T-helper 2 cell treated with Interferon-gamma antibody and Interleukin-4, amounts not matched to agents 100 ng/mL and 5 ng/mL, for 36 hours (primary cell): ENCODE data around the gene B3GALT6. TPM values are rescaled to one million over a fixed set of nuclear protein-coding genes. Genes with fewer than 3 reads are reported as not detected.

Experiments used
- intact Hi-C: fragments of 100-400 bp; cut with micrococcal nuclease; formaldehyde crosslinking; loops from one replicate; pipeline ENCODE4 v1.15.1; 2023
- total RNA-seq: library from RNA; stranded (reverse); gene quantifications from 2 replicates; pipeline ENCODE4 v1.2.3, GENCODE V29; 2022

The B3GALT6 gene
- total RNA-seq, 1 donor from 2014 or later, result 27.1 TPM

DNA sequence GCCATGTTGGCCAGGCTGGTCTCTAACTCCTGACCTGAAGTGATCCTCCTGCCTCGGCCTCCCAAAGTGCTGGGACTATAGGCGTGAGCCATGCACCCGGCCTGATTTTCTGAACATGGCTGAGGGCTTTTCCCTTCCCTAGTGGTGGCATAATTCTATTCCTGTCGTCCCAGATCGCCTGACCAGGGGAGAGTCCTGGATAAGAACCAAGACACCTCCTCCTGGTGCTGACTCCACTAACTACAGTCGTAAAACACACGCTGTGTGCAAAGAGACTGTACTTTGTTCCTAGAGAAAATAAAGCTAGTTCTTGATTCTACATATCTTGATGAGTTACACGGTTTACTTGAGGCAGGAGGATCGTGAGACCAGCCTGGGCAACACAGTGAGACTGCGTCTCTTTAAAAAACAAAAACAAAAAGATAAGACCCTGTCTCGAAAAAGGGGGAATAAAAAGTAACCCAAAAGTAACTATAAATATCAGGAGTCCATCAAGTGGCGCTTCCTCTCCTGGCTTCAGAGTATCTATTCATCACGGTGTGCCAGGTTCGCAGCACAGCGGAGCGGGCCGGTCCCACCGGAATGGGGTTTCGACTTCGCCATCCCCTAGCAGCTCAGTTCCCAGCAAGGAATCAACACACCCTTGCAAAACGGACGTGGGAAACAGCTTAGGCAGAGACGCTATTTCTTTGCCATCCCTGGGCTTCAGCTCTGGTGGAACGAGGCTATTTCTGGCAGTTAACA lies 1.2 kb upstream of the B3GALT6 start:
- intact Hi-C loops, result loop anchor here (2.0 kb wide), 1 partner anchor 108 kb away; no protein-coding TSS in a partner anchor

DNA sequence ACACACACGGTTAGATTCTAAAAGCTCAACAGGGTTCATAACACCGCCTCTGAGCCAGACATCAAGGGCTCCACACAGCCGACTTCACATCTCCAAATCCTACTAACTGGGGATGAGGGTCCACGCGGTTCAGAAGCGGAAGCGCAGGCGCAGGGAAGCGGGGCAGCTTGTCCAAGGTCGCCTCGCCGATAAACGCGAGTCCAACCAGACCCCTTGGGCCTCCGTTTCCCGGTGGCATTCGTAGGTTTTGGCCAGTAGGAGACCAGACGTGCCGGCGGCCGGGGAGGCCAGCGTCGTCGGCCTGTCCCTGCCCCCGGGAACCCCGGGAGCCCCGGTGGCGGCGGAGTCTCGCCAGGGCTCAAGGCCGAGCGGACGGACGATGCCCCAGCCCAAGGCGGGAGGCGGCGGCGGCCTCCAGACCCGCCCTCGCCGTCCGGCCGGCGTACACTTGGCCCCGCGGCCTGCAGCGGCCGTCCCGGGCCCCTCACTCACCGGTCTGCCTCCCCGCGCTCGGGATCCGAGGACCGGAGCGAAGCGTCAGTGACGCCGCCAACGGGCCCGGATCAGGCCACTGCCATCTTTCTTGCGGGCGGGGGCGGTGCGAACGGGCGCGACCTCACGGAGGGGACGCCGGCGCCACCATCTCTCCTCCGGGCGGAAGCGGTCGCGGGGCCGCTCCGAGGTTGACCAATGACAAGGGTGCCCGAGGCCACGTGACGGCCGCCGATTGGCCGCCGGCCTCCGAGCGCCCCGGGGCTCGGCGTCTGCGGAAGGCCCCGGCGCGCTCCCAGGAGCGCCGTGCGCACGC lies 433 bp upstream of the B3GALT6 start, which contains the start of gene SDF4:
Gene SDF4, minus strand, starts transcription at position 602 of the 808 bp plus-strand sequence. CDS start 3,229 bp downstream, outside the sequence.
- intact Hi-C loops, result loop anchor here (1.0 to 2.0 kb wide), 4 partner anchors 19 to 115 kb away; partner anchors contain the start of genes C1orf159 and UBE2J2

DNA sequence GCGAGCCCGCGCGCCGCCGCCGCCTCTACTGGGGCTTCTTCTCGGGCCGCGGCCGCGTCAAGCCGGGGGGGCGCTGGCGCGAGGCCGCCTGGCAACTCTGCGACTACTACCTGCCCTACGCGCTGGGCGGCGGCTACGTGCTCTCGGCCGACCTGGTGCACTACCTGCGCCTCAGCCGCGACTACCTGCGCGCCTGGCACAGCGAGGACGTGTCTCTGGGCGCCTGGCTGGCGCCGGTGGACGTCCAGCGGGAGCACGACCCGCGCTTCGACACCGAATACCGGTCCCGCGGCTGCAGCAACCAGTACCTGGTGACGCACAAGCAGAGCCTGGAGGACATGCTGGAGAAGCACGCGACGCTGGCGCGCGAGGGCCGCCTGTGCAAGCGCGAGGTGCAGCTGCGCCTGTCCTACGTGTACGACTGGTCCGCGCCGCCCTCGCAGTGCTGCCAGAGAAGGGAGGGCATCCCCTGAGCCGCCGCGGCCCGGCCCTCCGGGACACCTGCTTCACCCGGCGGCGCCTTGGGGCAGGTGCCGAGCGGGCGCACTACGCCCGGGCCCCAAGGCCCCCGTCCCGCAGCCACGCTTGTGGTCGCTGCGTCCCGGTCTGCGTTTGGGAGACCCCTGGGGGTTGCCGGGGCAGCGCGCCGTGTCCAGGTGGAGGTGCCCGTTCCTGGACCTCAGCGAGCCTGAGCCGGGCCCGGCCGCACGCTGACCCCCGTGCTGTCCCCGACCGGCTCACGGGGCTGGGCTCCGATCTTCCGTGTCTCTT lies 944 bp downstream of the B3GALT6 start:
- intact Hi-C loops, result loop anchor here (1.0 to 2.0 kb wide), 3 partner anchors 18 to 117 kb away; partner anchors contain the start of genes C1orf159 and UBE2J2

DNA sequence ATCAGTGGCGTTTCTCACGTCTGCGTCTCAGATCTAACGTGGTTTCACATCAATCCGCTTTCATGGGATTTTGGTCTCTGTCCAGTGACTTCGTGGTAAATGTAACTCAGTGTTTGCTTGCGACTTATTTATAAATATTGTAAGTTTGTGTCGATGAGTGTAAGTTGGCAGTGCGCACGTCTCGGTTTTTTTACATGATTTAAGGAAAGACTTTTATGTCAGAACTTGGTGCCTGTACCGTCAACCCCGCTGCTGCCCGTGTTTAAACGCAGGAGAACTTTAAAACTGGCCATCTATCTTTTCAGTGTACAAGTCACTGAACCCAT lies 1.5 kb downstream of the B3GALT6 start:
- intact Hi-C loops, result loop anchor here (2.0 kb wide), 1 partner anchor 17 kb away; no protein-coding TSS in a partner anchor

DNA sequence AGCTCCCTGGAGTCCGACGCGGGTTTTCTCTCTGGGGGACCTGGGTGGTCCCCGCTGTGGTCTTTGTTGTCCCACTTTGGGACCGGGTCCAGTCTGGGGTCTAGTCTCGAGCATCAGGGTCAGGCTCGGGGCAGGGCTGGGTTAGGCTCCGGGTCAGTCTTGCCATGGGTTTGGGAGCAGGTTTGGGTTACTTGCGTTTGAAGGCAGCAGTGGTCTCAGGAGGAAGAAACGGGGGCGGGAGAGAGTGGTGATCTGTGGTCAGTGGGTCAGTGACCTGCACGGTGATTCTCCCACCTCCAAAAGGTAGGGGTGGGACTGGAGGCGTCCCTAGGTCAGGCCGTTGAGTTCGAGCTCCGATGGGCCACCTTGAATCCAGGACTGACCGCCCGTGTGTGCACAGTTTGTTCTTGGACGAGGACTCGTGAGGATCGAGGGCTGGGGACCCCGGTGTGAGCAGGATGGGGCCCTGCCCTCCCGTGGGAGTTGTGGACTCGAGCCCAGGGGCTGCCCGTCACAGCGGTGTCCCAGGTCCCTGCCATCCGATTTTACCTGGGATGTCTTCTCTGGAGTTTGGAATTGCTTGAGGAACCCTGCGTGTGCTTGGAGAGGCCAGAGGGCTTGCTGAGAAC lies 2.3 kb downstream of the B3GALT6 start:
- intact Hi-C loops, result no loop called here

DNA sequence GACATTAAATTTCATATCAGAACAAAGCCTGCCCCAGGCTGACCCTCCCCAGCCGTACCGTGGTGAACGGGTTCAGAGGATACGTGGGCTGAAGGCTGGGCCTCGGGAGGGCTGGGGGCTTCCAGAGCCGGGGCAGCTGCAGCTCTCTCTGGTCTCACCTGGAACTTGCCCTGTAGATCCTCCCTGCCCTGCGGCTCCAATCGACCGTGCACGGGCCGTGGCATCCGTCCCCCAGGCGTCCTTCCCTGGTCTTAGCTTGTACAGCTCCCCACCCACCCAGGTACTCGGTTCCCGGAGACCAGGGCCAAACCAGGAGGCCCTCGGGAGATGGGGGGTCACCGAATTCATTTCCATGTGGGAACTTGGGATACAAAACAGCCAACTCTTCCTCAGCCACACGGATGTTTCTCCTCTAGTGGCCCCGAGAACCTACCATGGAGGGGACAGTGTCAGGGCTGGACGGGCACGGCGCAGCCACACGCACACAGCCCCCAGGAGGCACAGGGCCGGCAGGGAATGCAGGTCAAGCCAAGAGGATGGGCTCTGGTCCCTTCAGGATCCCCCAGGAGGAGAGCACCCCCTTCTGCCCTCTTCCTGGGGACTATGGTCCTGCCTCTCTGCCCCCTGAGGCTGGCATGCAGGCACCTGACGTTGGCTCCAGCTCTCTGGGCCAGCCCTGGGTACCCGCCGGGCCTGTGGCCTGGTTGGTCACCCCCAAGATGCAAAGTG lies 3.1 kb downstream of the B3GALT6 start:
- intact Hi-C loops, result no loop called here

DNA sequence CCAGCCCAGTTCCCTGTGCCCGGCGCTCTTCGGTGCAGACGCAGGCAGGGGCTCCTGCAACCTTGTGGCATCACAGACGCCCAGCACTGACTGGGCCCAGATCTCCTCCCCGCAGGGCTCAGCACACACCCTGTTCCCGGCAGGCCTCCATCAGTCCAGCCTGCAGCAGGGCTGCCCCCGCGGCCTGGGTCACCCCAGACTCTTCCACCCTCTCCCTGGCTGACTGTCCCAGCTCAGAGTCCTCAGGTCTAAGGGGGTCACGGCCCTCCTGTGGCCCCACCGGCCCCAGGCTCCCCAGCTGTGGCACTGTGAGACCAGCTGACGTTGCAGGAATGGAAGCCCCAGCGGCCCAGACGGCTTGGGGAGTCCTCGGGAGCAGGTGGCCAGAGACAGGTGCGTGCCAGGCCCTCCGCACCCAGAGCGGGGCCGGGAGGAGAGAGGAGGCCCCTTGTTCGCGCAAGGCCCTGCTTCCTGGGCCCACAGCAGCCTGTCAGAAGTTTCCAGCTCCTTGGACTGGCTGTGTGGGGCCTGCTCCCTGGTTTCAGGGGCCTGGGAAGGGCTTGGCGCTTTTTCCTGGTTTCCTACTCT lies 4.2 kb downstream of the B3GALT6 start:
- intact Hi-C loops, result no loop called here

DNA sequence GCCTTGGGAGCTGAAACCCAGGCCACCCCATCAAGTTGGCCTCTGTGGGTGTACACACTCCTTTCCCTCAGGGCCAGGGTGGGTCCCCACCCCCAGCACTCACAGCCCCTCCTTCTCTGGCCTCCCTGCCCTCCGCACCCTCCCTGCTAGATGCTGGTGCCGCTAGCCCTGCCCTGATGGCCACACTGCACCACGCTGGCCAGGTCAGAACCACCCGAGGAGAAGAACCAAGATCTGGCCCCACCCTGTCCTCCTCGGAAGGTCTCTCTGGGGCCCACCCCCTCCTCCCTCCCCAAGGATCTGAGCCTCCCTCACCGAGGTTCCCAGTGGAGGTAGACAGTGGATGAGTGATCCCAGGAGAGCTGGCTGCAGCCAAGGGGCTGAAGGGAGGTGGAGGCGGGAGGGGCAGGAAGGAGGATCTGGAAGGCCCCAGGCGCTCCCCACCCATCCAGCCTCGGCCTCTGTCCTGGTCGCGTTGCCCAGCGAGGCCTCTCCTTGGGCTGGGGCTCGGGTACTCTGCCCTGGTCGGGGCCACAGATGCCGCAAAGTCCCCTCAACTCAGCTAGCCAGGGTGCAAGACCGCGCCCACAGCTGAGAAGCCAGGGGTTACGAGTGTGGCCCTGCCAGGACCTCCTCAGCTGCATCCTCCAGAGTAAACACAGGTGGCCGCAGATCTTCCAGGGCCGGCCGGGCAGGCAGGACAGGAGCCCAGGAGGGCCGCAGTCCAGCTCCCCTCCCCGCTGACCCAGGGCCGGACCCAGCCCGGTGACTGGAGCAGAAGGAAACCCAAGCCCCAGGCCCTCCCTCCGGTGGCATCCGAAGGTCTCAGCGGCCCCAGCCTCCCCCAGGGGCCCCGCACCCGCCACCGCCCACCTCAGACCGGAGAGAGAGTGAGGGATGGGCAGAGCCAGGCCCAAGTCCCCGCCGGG lies 5.2 kb downstream of the B3GALT6 start:
- intact Hi-C loops, result no loop called here

DNA sequence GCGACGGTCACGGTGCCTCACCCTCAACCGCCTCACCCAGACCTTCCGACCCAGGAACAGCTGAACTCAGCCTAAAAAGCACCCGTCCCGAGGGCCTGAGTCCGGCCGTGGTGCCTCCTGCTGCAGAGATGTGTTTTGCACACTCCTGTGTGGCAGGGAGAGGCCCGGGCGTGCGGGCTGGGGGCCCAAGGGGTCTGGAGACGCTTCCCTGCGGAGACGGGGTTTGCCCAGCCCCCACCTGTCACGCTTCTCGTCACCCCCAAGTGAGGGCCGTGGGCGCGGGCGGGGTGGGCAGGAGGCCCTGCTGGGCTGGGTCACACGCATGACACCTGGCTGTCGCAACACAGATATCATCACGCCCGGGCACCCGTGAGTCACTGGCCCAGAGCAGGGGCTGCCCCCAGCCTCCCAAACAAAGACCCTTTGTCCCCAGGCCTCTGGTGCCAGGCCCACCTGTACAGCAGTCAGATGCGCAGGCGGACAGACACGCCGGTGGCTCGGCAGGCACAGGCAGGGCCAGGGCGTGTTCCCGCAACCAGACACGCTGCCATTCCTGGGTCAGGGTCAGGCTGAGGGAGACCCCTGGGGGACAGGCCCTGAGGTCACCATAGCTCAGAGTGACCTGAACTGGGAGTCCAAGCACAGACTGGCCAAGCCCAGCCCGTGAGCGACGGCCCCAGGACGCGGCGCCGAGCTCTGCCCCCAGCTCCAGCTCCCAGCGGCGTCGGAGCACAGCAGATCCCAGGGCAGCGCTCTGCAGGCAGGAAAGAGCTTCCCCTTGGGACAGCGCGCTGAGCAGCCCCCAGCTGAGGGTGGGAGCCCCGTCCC lies 6.1 kb downstream of the B3GALT6 start:
- intact Hi-C loops, result no loop called here

DNA sequence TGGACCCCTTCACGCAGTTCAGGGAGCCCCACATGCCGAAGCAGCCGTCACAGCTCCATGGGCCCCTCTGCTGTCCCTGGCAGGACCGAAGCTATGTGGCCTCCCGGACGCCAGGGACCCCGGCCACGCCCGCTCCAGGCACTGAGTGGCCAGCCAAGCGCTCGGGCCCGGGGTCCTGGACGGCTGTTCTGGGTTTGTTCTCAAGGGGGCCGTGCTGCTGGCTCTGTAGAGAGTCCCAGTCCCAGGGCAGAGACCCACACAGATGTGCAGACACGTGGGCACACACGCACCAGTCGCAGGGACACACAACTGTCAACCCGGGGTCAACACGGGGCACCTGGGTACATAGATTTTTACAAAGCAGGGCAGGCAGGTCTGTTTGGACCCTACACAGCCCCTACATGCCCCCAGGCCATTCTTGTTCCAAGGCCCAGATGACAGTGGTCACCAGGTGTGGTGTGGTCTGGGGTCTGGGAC lies 6.7 kb downstream of the B3GALT6 start:
- intact Hi-C loops, result no loop called here

DNA sequence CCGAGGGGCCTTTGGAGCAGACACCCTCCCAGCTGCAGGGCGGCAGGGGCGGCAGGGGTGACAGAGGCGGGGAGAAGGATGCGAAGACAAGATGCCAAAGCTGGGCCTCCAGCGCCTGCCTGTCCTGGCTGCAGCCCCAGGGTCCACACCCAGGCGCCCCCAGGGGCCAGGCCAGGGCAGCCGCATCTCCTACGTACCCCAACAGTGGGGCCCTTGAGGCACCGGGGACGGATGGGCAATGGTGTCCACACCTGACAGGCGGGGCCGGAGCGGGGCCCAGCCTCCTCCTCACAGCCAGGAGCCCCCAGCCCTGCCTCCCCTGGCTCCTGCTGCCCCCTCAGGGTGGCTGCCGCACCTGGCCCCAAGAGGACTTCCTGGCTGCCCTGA lies 7.2 kb downstream of the B3GALT6 start:
- intact Hi-C loops, result no loop called here

DNA sequence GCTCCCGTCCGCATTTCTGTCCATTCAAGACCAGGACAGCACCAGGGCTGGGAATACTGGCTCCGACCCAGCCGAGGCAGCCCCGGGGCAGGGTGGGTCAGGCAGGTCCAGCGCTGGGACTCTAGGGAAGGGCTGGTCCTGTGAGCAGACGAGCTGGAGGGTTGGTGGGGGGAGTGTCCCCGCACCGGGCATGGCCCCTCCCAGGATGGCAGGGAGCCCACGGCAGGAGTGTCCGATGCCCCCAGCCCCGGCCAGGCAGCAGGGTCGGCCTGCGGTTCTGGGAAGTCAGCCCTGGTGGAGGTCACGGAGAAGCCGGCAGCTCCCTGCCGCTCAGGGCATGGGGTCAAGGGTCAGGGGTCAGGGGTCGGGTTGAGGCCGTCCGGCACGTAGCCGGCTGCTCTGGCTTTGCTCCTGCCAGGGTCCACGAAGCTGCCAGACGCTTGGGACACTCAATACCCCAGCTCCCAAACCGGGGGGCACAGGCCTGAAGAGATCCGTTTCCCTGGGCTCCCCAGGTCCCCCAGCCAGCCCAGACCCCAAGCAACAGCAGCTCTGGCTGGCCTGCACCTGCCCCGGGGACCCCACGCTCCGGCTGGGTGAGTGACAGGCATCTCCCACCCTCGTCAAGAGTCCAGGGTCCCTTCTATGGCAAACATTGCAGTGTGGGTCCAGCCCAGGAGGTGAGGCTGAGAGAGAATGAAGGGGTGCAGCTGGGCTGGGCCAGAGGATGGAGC lies 7.7 kb downstream of the B3GALT6 start:
- intact Hi-C loops, result no loop called here

DNA sequence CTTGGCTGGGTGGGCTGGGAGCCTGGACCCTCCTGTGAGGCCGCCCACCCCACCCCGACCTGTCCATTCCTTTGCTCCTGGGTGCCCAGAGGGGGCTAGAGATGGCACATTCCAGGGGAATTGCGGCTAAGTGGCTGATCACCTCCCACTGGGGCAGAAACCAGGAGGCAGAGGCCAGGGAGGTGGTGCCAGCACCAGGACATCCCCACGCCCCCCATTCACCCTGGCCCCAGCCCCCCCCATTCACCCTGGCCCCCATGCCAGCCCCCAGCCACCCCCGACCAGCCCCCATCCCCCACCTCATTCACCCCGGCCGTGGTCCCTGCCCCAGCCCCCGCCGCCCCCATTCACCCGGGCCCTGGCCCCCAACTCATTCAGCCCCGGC lies 8.3 kb downstream of the B3GALT6 start:
- intact Hi-C loops, result no loop called here

DNA sequence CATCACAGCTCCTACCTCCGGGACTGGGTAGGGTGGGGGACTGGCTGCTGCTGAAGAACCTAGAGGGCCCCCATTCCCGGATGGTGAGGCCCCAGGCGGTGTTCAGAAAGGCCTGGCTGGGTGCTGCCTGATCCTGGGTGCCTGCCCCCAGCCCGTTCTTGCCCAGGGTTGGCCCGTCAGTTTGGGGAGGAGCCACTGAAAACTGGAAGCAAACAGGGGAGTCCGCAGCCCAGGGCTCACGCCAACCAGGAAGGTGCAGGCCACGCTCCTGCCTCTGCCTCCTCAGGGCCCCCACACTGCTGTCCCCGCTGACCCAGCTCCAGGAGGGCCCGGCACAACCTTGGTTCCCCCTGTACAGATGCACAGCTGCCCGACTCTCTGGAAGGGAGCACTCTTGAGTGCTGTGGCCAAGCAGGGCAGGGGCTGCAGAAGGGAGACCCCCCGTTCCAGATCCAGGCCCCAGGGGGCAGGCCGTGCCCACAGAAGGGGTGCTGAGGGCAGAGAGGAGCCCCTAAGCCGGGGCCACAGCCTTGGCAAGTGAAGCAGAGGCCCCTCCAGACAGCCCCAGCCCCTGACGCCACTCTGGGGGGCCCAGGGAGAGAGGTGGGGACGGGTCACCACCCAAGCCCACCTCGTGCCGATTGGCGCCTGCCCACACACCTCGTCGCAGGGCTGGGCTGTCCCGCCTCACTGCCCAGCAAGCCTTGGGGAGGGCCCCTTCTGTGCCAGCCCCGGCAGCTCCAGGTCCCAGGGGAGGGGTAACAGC lies 9.0 kb downstream of the B3GALT6 start:
- intact Hi-C loops, result no loop called here

DNA sequence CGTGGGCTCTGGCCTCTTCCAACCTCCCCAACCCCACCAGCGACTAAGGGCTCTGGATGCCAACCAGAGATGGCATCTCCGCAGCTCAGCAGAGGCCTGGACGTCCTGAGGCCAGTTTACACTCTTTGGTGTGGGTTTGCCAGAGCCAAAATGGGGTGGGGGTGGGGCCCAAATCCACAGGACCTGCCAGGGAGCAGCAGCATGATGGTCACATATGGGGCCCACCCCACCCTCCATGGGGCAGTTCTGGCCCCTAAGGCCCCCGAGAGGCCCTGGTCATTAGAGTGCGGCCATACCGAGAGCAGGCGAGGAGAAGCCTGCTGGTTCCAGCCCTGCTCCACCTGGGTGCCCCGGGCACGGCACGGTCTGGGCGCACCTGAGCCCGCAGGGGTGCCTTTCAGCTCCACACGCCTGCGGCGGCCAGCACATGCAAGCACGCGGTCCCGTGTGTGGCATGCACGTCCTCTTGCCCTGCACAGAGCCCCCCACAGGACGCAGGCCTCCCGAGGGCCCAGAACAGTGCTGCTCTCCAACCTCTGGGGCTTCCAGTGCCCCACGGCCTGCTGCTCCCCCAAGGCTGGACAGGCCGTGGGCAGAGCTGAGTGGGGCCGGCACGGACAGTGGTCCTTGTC lies 9.7 kb downstream of the B3GALT6 start:
- intact Hi-C loops, result no loop called here
